Iris pigment epithelial cell (primary cell): ENCODE results near the gene CLEC16A.

Experiments used
- DNase-seq: peaks from one replicate; pipeline ENCODE4 v3.0.0-alpha.2; 2011; ENCODE audit warnings: low read depth

CLEC16A gene

DNA sequence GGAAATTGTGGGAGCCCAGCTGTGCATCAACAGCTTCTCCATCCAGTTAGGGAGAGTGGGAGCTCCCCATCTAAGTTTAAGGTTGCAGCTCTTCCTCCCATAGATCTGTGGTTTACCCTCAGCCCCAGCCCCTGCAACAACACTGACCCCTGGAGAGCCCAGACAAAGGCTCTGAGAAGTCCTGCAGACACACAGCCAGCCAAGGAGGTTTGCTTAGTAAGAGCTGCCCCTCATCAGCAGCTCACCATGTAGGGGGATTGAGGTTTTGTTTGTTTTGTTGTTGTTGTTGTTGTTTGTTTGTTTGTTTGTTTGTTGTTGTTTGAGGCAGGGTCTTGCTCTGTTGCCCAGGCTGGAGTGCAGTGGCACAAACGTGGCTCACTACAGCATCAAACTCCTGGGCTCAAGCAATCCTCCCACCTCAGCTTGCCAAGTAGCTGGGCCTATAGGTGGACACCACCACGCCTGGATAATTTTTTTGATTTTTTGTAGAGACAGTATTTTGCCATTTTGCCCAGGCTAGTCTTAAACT lies 138.6 kb downstream of the CLEC16A start:
- DNase-seq: no peak

DNA sequence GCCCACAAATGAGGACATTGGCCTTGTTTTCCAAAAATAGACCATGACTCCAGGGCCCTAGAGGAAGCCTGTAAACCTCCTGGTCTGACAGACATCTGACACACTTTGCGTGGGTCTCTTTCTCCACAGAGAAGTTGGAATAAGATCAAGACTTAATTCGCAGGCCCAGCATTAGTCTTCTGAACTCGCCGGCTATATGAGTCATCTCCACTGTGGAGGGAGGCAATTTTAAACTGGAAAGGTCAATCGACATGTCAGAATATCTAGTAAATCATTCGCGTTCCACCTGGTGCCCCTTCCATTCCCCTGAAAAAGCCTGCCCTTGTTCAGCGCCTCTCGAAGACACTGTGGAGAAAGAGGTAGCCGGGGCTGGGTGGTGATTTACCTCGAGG lies 140.1 kb downstream of the CLEC16A start:
- DNase-seq: peak; percentile 95

DNA sequence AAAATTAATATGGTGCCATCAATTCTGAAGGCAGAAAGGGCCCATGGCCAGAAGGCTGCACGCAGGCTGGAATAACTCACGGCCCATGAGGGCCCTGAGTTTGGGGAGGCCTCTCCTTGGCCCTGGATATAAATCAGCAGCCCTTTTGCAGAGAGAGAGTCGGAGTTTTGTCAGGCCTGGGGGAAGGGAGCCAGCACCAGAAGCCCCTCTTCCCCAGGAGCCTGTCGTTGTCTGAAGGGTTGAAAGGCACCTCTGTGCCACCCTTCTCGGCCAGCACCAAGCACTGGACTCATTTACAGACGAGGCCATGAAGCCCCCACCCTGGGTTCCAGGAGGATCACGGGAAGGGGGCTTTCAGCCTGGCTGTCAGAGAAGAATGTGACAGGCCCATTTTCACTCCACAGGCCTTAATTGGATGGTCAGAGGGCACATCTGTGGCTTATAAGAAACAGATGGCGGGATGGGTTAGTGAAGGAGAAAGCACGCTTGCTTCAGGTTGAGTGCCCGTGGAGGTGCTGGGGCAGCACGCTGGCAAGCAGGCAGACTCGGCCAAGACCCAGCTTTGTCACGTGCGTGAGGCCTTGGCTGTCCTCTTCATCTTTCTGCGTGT lies 140.6 kb downstream of the CLEC16A start:
- DNase-seq: no peak

DNA sequence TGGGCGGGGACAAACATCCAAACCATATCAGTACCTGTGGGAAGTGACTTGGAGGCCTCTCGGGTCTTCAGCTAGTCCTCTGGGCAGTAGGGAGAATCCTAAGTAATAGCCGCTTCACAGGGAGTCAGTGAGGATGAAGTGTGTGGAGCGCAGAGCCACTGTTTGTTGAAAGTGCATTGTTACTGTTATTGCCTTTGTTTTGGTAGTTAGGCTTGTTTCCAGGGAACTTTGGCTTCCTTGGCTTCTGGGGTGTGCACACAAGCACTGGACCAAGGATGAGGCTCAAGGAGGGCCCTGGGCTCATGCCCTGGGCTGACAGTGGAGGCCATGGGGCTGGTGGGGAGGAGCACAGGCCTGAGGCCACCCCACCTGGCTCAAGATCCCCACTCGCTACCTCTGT lies 141.6 kb downstream of the CLEC16A start:
- DNase-seq: no peak

DNA sequence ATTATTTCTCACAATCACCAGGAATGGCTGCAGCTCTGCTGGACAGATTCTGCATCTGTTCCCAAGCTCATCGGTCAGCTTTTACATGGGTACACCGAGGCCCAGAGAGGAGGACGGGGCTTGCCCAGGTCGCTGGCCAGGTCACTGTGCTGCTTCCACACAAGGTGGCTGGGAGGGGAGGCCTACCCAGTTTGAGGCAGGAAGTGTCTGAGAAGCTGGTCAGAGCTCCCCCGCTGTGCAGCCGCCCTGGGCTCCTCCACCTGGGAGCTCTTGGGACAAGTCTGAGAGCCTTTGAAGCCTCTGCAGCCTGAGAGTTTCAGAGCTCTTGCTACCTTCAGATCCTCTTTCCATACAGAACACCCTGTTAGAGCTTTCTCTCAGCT lies 143.3 kb downstream of the CLEC16A start:
- DNase-seq: no peak

DNA sequence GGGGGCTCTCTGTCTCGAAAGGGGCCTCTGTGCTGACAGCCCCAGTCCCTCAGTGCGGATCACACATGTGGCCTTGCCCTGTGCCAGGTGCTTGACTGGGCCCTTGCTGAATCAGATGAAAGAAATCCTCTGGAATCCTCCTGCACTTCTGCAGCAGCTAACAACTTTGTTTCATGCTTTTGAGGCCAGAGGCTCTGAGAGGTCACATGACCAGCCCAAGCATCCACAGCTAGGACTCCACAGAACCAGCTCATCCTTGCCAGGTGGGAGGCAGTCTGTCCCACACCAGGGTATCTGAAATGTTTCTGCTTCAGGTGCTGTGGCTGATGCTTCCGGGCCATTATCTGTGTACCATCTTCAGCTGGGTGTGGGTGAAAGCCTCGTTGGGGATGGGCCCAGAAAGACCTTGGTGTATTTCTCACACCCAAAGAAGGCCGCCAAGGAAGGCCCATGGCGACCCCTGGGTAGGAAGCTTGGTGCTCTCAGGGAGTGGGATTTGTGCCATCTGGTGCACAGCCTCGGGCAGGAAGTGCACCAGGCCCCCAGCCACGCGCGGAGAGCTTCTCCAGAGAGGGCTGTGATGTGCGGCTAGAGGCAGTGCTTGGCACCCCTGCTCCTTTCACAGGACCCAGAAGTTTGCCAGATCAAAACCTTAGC lies 143.8 kb downstream of the CLEC16A start:
- DNase-seq: peak; percentile 34

DNA sequence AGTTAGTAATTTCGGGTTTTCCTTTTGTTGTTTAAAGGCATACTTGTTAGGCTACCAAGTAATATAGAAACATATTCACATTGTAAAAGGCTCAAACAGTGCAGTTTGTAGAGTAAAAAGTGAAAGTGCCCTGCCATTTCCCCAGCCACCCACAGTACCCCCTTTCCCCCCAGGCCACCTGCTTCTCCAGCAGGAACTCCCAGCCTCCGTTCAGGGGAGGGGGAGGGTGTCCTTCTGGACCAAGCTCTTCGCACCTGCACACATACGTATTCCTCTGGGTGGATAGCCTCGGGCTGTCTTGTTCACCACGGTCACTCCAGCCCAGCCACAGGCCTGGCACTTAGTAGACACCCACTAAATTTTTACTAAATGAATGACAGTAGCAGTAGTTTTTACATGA lies 144.5 kb downstream of the CLEC16A start:
- DNase-seq: no peak

DNA sequence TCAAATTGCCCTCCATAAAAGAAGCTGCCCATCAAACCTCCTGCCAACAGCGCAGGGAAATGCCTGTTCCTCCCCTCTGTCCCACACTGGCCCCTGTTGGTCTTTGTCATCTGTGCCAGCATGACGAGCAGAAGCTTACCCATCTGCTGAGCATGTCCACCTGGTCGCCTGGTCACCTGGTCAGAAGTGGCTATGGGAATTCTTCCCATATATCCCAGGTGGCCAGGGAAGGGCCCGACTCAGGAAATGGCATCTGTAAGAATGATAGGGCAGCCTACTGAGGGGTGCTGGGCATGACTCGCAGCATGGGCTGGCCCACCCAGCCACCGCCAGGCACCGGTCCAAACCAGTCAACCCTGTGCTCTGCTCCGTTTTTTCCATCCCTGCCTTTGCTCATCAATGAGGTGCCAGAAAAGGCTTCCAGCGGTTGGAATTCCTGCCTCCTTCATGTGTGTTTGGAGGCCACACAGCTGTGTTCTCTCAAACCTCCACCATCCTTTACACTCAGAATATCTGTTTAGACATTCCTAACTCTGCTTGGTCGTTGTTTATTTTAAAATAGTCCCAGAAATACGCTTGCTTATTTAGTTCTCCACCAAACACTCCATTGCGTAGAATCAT lies 145.2 kb downstream of the CLEC16A start:
- no peak for DNase-seq

DNA sequence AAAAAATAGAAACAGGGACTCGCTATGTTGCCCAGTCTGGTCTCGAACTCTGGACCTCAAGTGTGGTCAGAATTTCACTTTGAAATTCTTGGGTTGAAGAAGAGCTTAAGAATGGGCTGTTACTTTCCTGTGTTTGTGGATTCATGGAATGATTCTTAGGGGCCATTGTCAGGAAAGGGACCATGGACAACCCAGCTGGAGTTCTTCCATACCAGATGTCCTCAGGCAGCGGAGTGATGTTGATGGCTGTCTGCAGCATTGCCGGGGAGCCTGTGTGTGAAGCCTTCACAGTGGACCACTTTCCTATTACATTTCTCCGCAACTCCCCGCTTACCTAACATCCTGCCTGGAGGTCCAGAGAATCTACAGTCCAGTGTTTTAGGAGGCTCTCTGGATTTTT lies 145.9 kb downstream of the CLEC16A start:
- DNase-seq: no peak

DNA sequence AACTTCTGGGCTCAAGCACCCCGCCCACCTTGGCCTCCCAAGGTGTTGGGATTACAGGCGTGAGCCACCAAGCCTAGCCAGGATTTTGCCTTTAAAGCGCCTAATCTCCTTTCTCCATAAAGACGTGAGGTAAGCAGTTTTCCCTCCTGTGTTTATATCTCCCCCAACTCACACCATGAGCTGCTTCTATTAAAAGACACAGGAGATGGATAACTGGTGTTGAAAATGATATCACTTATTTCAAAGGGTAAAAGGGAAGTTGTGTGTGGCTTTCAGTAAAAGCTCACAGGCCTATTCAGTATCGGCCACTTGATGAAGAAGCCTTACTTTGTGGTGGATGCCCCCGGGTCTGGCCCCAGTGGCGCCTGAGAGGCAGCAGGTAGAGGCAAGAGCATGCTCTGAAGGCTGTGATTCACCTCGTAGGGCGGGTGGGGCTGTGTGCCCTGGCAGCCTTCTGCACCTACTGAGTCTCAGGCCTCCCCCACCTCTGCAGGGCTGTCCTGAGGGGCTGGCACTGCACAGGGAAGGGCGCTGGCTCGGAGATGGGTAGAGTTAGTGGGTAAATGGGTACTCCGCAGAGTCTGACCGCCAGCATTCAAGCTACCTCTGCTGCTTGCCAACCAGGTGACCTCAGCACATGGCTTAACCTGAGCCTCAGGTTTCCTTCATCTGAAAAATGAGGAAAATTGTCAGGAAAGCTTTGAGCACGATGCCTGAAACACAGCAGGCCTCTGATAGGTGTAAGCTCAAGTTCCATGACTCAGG lies 146.8 kb downstream of the CLEC16A start:
- DNase-seq: no peak

DNA sequence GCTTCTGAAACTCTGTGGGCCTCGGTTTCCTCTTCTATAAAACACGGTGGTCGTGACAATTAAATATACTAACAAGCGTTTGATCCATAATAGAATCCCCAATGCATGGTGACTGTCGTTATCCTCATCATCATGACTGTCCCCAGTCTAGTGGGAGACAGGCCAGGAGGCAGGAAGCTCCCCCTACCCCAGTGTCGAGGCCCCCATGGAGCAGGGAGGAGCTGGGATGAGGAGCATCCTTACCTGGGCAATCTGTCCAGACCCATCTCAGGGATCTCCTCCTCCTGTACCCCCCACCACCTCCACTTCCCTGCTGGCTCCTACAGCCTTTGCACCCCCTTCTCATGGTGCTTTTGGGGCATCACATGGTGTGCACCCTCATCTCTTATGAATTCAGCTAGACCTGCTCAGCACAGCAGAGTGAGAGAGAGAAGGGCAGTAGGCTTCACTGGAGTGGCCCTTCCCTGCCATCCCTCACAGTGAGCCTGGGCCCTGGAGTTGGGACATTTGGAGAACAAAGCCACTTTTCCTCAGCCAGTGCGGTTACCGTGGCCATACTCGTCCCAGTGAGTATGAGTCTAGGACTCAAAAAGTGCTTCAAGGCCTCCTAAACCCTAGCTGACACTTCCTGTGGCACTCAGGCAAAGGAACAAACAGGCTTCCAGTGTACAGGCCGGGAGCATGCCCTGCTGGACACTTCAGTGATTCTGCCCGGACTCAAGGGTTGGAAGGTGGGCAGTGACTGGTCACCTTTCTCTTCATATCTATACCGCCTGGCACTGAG lies 148.6 kb downstream of the CLEC16A start:
- no peak for DNase-seq

DNA sequence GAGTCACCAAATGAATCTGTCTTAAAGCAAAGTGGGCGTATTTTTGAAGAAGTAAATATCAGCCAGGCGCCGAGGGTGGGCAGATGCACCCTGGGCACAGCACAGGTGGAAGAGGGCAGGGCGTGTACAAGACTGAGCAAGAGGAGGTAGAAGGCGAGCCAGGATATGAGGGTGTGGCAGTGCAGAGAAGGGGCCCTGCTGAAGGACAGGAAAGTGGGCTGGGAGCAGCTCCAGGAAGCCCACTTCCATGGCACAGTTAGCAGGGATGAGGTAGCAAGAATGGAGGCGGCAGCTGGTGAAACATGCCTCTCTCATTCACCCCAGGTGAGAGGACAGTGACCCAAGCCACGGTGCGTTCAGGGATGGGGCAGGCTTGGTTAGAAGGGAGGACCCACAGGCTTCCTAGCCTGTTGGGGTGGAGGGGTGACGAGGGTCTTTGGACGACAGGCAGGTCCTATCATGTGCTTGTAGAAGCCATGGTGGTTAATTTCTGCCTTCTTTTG lies 149.3 kb downstream of the CLEC16A start:
- no peak for DNase-seq

DNA sequence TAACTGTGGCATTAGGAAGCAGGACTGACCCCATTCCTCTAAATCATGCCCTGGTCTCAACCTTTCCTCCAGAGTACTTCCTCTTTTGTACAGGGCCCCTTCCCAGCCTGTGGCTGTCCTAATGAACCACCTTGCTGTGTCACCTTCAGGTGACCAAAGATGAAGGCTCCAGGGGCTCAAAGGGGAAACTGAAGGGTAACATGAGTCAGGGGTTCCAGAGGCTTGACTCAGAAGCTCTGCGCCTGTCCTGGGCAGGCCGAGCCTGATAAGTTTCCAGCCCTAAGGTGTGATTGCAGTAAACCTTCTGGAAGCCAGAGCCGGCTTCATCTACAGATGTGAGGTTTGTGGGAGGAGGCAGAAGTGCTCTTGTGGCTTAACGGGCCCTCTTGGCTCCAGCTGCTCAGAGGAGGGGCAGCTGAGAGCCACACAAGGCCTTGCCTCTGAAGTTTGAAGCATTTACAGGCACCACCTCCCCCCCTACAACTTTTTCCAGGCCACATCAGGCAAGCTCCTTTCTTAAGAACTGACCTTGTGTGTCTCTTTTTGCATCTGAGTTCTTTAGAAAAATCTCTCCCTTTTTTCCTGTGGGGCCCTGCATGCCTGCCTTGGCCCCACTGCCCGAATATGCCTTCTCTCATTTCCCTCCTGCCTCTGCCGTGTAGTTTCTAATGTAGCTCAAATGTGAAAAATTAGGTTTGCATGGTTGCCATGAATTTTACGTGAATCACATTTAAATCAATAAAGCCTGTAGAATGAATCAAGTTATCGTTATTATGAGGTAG lies 149.9 kb downstream of the CLEC16A start:
- DNase-seq: peak; percentile 62

DNA sequence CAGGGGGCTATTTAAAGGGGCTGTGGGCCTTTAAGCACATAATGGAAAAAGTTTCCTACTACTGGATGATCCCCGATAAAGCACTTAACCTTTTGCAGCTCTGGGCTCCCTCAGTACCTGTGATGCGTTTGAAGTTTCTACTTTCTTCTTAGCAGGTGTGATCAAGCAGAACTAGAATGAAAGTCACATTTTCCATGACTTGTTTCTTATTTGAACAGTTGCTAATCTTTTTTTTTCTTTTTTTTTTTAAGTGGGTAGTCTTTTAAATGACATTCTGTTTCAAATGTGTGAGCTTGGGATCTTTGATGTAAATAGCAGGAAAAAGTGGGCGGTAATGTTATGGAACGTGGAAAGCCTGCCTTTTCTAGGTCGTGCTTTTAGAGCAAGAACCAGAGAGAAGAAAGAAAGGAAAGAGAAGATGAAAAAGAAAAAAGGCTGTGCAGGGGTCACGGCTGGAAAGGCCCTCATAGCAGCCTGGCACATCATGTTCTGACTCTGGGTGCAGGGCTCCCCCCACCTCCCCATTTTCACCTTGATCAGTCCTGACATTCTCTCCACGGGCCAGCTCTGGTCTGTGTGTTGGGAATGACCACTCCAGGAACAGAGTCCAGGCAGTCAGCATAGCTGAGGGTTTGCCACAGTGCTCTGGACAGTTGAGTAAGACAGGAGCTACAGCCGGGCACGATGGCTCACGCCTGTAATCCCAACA lies 150.6 kb downstream of the CLEC16A start:
- DNase-seq: no peak

DNA sequence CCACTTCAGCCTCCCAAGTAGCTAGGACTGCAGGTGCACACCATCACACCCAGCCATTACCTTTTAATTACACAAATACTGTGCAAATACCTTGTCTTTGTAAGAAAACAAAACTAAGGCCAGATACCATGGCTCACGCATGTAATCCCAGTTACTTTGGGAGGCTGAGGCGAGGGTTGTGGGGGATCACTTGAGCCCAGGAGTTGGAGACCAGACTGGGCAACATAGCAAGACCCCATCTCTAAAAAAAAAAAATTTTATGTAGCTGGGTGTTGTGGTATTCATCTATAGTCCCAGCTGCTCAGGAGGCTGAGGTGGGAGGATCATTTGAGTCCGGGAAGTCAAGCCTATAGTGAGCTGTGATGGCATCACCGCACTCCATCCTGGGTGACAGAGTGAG lies 151.6 kb downstream of the CLEC16A start:
- DNase-seq: no peak

DNA sequence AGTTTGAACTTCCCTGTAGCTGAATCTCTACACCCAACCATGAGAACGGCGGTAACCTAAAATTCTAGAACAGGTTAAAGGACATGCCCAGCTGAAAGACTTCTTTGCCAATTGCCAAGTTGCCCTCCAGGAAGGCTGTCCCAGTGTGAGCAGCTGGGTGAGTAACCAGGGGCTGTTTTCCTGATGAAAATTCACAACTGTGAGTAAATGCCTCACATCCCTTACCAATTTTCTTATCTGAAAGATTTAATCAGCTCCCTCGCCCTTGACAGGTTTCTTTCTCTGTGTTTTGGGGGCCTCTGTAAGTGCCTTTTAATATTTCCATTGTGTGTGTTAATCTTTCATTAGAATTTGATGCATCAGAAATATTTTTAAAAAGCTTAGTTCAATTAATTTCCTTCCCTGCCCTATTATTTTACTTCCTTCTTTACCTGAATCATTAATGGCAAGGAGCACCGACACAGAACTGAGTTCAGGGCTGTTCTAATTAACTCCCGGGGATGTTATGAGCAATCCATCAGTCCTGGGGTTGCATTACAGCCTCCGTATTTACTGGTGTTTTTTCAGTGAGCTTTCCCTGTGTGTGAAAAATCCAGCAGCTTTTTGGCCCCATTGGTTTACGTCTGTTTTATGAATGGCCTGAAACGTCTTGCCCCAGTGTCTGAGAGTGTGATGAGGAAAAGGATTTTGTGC lies 152.9 kb downstream of the CLEC16A start:
- DNase-seq: no peak

DNA sequence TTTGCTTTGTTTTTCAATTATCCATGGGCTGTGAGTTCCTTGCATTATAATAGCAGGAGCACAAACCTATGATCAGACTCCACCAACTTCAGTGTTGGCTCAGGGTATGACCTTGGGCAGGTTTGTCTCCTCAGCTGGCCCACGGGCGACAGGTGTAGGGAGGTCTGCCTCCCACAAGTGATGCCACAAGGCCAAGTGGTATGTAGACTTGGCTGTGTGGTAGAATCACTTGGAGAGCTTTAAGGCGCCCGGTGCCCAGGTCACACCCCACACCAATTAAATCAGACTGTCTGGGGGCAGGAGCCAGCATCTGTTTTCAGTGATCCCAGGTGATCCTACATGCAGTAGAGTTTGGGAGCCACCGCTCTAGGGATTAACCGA lies 153.4 kb downstream of the CLEC16A start:
- DNase-seq: no peak

DNA sequence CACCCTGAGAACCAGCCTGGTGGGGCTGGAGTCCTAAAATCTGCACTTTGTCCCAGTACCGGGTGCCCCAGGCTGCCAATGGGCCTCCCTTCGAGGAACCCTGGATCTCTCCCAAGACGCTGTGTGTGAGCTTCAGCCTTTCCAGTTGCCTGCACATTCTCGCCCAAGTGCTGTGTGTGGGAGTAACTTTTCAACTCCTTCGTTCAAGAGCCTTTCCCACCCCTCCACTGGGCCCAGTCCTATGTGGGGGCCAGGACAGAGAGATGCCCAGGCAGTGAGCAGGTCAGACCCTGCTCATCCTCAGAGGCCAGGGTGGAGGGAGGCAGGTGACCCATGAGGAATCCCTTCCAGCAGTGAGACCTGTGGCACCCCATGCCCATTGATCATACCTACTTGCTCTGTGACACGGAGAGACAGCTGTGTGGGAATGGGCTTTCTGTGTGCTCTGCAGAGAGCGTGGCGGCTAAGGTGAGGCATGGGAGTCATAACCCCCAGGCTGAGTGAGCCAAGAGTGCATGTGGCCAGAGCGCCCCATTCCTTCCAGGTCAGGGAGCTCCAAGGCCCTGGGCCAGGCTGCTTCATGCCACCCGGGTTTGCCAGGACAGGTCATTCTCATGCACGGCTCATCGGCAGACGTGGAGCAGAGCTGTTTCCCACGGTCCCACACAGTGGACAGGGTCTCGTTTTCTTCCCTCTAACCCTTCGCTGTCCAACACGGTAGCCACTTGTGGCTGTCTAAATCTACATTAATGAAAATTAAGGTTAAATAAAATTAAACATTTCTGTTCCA lies 154.4 kb downstream of the CLEC16A start:
- DNase-seq: no peak

DNA sequence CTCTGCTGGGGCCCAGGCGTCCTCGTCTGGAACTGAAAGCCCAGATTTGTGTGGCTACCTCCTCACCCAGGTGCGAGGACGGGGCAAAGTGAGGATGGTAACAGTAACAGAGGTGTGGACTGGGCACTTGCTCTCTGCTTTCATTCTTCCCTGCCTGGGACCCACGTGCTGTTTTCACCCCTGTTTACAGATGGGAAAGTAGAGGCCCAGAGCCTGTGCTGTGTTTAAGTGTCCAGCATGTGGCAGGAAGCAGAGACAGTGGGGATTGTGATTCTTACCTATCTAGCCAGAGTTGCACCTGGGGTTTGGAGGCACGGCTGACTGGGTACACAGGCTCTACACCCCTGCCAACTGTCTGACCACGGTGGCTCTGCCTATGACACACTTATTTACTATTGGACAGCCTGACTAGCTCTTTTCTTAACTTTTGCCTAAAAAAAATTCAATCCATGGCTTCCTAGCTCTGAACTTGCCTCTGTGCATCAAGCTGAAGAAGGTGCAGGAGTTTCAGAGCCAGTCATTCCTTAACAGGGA lies 155.4 kb downstream of the CLEC16A start:
- DNase-seq: no peak
